Endodermal cell (in vitro differentiated cells): ENCODE data around the gene FNBP1L. TPM values are rescaled to one million over a fixed set of nuclear protein-coding genes. Genes with fewer than 3 reads are reported as not detected.

Experiments used
- DNase-seq: peaks from one replicate; pipeline ENCODE4 v3.0.0-alpha.2; 2017
- H3K27ac ChIP-seq: 2 replicates; pipeline ENCODE4 v1.5.1; 2013; ENCODE audit warnings: mild to moderate bottlenecking, low read depth, low read length, moderate library complexity
- H3K27me3 ChIP-seq: 2 replicates; pipeline ENCODE4 v1.6.1; 2013; ENCODE audit warnings: mild to moderate bottlenecking, low read length, moderate library complexity; ENCODE audit not compliant: insufficient read depth, control insufficient read depth, poor library complexity, severe bottlenecking
- H3K36me3 ChIP-seq: 2 replicates; pipeline ENCODE4 v1.7.0; 2013; ENCODE audit warnings: mild to moderate bottlenecking, low read length, moderate library complexity; ENCODE audit not compliant: control insufficient read depth, insufficient read depth
- H3K4me1 ChIP-seq: one replicate; pipeline ENCODE4 v1.7.0; 2013; ENCODE audit warnings: low read length; ENCODE audit not compliant: control insufficient read depth, insufficient read depth
- H3K4me3 ChIP-seq: 2 replicates; pipeline ENCODE4 v1.5.1; 2013; ENCODE audit warnings: mild to moderate bottlenecking, low read length, moderate library complexity
- H3K9ac ChIP-seq: 2 replicates; pipeline ENCODE4 v1.6.1; 2013; ENCODE audit warnings: mild to moderate bottlenecking, low read length, moderate library complexity; ENCODE audit not compliant: poor library complexity, severe bottlenecking; ENCODE audit errors: extremely low read depth
- H3K9me3 ChIP-seq: 2 replicates; pipeline ENCODE4 v1.6.1; 2013; ENCODE audit warnings: mild to moderate bottlenecking, low read length, moderate library complexity; ENCODE audit not compliant: control insufficient read depth
- H3K27ac Mint-ChIP-seq: 2 replicates; pipeline ENCODE4 v1.8.0; 2020; ENCODE audit warnings: mixed read lengths
- H3K27me3 Mint-ChIP-seq: 2 replicates; pipeline ENCODE4 v1.8.0; 2021; ENCODE audit warnings: mild to moderate bottlenecking, mixed read lengths; ENCODE audit not compliant: insufficient read depth
- H3K36me3 Mint-ChIP-seq: 2 replicates; pipeline ENCODE4 v1.8.0; 2020; ENCODE audit warnings: low read depth, mixed read lengths
- H3K4me1 Mint-ChIP-seq: 2 replicates; pipeline ENCODE4 v1.8.0; 2020; ENCODE audit warnings: mixed read lengths
- H3K4me3 Mint-ChIP-seq: 2 replicates; pipeline ENCODE4 v1.8.0; 2020; ENCODE audit warnings: mild to moderate bottlenecking, moderate library complexity, mixed read lengths
- H3K9me3 Mint-ChIP-seq: 2 replicates; pipeline ENCODE4 v1.8.0; 2020; ENCODE audit warnings: mild to moderate bottlenecking, mixed read lengths
- WGBS, 2 experiments: methylation state at CpG; one replicate each; pipeline versions ENCODE4 v1.1.5 to v1.1.7; 2013; ENCODE audit warnings: missing lambda C conversion rate in 2 of 2, mixed read lengths in 1 of 2; ENCODE audit not compliant: insufficient coverage in 1 of 2, insufficient read length in 1 of 2; 5-methylcytosine and 5-hydroxymethylcytosine counted together
- total RNA-seq, 2 donors: library from RNA; stranded (reverse); fragmentation: NEBNext Ultra II Directional in 1 of 2; extraction: Animal tissue kit (Norgen Biotek cat#: 25700) in 1 of 2; gene quantifications; 2 replicates in 1 of 2; 3 replicates in 1 of 2; pipeline ENCODE4 v1.2.1, GENCODE V29; 2021
- TF ChIP-seq, protein P1 (sequence below): fragments of 200-600 bp; sonication (generic); conservative IDR thresholded peaks from 2 replicates; pipeline ENCODE4 v1.5.0; 2021; ENCODE audit warnings: antibody characterized with exemption, mild to moderate bottlenecking

The FNBP1L gene
- total RNA-seq, 2 donors from 2014 or later = 96.8 to 107 TPM

DNA sequence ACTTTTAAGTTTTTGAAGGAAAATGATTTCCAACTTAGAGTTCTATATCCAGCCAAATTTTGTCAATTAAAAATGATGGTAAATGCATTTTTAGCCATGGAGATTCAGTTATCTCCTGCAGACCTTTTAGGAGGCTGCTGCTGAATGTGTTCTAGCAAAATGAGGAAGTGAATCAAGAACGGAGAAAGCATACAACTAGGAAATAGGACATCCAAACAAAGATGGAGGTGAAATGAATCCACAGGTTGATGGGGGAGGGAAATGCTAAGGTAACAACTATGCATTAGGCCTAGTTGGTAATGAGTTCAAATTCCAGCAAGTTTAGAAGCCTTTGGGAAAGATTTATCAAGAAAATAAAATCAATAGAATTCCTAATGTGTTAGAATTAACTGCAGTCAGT lies 80.5 kb downstream of the FNBP1L start:
- Mint-ChIP-seq H3K4me3 (no peak overlapping the region), H3K27ac (peak overlapping the region; percentile 8)
- H3K27ac ChIP-seq = no peak overlapping the region

DNA sequence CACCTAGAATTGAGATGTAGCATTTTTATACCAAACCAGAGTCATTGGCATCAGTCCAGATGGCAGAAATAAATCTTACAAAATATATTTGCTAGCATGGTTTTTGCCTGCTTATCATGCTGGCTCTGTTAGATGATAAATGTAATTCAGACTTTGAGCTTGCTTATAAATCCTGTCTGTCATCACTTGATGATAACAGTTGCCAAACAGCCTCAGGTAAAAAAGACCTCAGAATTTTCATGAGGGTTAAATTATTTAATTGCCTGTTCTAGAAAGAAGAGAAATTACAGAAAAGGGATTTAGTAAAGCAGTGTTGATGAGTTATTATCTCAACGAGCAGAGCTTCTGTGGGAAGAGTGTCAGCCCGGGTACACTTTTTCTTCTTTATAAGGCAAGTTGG lies 83.3 kb downstream of the FNBP1L start:
- Mint-ChIP-seq H3K36me3 (peaks cover 61% of the 10 kb centered on the region), H3K4me1 (peaks cover 23% of the 10 kb centered on the region), H3K27ac (no peak overlapping the region), H3K9me3 (no peaks in the 10 kb centered on the region), H3K27me3 (no peaks in the 10 kb centered on the region), H3K4me3 (no peak overlapping the region)
- no peak overlapping the region for H3K9ac ChIP-seq
- no peaks in the 10 kb centered on the region for H3K27me3 ChIP-seq
- TF ChIP-seq, protein P1, sequence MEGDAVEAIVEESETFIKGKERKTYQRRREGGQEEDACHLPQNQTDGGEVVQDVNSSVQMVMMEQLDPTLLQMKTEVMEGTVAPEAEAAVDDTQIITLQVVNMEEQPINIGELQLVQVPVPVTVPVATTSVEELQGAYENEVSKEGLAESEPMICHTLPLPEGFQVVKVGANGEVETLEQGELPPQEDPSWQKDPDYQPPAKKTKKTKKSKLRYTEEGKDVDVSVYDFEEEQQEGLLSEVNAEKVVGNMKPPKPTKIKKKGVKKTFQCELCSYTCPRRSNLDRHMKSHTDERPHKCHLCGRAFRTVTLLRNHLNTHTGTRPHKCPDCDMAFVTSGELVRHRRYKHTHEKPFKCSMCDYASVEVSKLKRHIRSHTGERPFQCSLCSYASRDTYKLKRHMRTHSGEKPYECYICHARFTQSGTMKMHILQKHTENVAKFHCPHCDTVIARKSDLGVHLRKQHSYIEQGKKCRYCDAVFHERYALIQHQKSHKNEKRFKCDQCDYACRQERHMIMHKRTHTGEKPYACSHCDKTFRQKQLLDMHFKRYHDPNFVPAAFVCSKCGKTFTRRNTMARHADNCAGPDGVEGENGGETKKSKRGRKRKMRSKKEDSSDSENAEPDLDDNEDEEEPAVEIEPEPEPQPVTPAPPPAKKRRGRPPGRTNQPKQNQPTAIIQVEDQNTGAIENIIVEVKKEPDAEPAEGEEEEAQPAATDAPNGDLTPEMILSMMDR = no peak
- H3K4me3 ChIP-seq = no peak overlapping the region
- no peak for DNase-seq
- peaks cover 92% of the 10 kb centered on the region for H3K36me3 ChIP-seq
- peaks cover 2% of the 10 kb centered on the region for H3K4me1 ChIP-seq
- no peak overlapping the region for H3K27ac ChIP-seq
- 89 to 90% methylated on average over 2 of the region's 2 CpGs for WGBS, 2 experiments
- no peaks in the 10 kb centered on the region for H3K9me3 ChIP-seq

More for the DNA sequence above, 80.5 kb downstream of the FNBP1L start:
- Histone ChIP-seq H3K9ac (no peak overlapping the region), H3K4me1 (peaks cover 2% of the 10 kb centered on the region), H3K36me3 (peaks cover 84% of the 10 kb centered on the region), H3K4me3 (no peak overlapping the region), H3K27me3 (no peaks in the 10 kb centered on the region), H3K9me3 (no peaks in the 10 kb centered on the region)
- Mint-ChIP-seq H3K27me3 (no peaks in the 10 kb centered on the region), H3K9me3 (no peaks in the 10 kb centered on the region), H3K4me1 (peaks cover 28% of the 10 kb centered on the region), H3K36me3 (peaks cover 55% of the 10 kb centered on the region)
- TF ChIP-seq, protein P1 = no peak
- DNase-seq = no peak
- 91 to 100% methylated on average over 1 of the region's 1 CpG for WGBS, 2 experiments

DNA sequence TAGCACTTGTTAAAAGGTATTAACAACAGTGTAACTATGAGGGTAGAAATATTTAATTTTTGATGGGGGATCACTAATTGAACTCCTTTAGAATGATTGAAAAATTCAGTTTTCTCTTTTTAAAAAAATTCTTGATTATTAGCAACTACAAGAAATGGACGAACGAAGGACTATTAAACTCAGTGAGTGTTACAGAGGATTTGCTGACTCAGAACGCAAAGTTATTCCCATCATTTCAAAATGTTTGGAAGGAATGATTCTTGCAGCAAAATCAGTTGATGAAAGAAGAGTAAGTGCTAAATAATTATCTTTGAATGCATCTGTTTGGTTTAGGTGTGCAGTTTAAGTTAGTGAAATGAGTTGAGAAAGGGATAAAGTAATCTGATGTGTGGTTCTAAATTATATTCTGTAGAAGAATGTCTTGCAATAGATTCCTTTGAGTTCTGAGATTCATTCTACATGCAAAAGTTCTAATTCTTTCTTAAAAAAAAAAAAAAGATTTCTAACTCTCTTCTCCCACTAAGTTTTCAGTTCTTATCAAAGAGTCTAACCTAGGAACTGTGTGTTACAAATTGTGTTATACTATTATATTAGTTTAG lies 85.0 kb downstream of the FNBP1L start:
- peaks cover 14% of the 10 kb centered on the region for H3K4me1 Mint-ChIP-seq
- H3K36me3 Mint-ChIP-seq = peaks cover 61% of the 10 kb centered on the region
- no peaks in the 10 kb centered on the region for H3K27me3 Mint-ChIP-seq
- no peak overlapping the region for H3K4me3 ChIP-seq
- peaks cover 91% of the 10 kb centered on the region for H3K36me3 ChIP-seq
- no peak overlapping the region for H3K27ac ChIP-seq
- H3K27me3 ChIP-seq = no peaks in the 10 kb centered on the region
- no peak overlapping the region for H3K9ac ChIP-seq
- no peaks in the 10 kb centered on the region for H3K9me3 Mint-ChIP-seq
- H3K27ac Mint-ChIP-seq = peak overlapping the region; percentile 7
- TF ChIP-seq, protein P1 = no peak
- H3K4me3 Mint-ChIP-seq = no peak overlapping the region
- DNase-seq = no peak
- WGBS, 2 experiments = 96 to 100% methylated on average over 3 of the region's 3 CpGs
- no peaks in the 10 kb centered on the region for H3K9me3 ChIP-seq
- H3K4me1 ChIP-seq = peaks cover 2% of the 10 kb centered on the region
